ENCODE results near the gene AKT1.

DNA sequence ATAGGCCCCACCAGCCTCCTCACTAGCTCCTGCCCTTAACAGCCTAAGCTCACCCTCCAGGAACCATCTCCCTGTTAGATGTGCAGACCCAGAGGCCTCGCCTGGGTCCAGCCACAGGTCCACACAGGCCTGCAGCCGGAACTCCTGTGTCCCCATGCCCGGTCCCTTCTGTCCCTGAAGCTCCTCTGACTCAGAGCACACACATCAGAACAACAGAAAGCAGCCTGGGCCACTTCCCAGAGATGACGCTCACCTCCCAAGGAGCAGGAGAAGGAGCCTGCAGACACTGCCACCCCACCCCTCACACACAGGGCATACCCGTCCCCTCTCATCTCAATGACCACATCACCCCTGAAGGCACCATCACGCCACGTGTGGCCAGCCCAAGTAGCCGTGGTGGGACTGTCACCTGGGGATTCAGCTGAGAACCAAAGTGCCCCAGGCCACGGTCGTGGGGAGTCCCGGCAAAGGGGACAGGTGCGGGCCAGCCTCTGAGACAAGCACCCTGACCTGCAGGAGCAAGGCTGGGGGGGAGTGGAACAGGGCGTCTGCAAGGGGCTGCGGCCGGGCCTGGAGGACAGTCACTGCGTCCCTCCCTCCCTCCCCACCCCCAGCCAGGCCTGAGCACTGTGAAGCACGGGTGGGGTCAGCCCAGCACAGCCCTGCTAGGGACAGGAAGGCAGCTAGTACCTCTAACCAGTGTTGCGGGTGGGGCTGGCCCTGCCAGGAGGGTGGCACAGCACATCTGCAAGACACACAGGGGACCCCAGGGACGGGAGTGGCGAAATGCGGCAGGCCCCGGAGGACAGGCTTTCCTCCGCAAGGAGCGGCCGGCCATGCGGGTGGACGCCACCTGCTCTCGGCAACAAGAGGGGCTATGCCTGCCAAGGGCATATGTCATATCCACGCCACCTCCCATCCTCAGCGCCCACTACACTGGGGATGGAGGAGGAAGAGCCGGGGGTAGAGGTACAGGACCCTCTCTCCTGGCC lies 5.5 kb downstream of the AKT1 start:
- TF ChIP-seq, protein P1, sequence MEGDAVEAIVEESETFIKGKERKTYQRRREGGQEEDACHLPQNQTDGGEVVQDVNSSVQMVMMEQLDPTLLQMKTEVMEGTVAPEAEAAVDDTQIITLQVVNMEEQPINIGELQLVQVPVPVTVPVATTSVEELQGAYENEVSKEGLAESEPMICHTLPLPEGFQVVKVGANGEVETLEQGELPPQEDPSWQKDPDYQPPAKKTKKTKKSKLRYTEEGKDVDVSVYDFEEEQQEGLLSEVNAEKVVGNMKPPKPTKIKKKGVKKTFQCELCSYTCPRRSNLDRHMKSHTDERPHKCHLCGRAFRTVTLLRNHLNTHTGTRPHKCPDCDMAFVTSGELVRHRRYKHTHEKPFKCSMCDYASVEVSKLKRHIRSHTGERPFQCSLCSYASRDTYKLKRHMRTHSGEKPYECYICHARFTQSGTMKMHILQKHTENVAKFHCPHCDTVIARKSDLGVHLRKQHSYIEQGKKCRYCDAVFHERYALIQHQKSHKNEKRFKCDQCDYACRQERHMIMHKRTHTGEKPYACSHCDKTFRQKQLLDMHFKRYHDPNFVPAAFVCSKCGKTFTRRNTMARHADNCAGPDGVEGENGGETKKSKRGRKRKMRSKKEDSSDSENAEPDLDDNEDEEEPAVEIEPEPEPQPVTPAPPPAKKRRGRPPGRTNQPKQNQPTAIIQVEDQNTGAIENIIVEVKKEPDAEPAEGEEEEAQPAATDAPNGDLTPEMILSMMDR (IDR thresholded peaks at IDR 0.05), result no peak
- TF ChIP-seq POLR2A (IDR thresholded peaks at IDR 0.05), result no peak
- no peak for TF ChIP-seq POLR2AphosphoS5 (IDR thresholded peaks at IDR 0.05)
